ENCODE measurements around the gene LRRC56.

LRRC56 gene, protein sequence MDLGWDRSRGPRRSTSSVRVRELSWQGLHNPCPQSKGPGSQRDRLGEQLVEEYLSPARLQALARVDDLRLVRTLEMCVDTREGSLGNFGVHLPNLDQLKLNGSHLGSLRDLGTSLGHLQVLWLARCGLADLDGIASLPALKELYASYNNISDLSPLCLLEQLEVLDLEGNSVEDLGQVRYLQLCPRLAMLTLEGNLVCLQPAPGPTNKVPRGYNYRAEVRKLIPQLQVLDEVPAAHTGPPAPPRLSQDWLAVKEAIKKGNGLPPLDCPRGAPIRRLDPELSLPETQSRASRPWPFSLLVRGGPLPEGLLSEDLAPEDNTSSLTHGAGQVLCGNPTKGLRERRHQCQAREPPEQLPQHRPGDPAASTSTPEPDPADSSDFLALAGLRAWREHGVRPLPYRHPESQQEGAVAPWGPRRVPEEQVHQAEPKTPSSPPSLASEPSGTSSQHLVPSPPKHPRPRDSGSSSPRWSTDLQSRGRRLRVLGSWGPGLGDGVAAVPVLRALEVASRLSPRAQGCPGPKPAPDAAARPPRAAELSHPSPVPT

DNA sequence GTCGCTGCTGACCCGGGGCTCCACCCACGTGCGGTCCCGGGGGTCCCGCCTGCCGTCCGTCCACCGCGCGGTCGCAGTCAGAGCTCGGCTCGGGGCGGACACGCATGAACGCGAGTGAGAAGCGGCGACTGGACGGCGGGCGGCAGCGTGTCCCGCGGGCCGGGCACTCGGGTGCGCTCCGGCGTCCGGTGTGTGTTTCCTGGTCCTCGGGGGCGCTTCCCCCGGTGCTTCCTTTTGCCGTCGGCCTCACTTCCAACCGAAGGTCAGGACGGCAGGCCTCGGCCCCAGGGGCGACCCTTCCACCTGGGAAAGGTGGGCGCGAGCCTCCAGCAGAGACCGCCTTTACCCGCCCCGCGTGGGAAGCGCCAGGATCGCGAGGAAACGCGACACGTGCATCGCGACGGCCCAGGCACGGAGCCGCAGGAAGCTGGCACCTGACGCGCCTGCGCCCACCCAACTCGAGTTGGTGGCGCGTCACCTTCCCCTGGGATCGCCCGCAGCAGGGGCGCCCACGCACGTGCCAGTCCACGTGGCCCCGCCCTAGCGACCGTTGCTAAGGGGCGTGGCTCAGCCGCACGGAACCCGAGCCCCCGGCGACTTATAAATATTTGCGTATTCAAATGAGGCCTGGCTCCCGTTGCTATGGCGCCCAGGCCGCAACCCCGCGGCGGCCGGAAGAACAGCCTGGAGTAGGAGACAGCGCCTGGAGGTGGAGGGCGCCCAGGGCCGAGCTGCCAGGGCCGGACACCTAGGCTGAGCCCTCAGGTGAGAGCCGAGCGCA lies at the start of gene LRRC56:
Gene LRRC56, plus strand, starts transcription at position 687 of the 781 bp plus-strand sequence. CDS start 3,158 bp downstream, outside the sequence.
- peak; percentile 86 to 88 for DNase-seq (ENCODE audit: extremely low read depth in 1 of 2, low read depth in 1 of 2)

- DNase-seq (ENCODE audit: extremely low read depth in 1 of 2, low read depth in 1 of 2), result no peak
Observed at GRCh38 chr11:487571-488021, 49.7 kb upstream of the LRRC56 start.

DNA sequence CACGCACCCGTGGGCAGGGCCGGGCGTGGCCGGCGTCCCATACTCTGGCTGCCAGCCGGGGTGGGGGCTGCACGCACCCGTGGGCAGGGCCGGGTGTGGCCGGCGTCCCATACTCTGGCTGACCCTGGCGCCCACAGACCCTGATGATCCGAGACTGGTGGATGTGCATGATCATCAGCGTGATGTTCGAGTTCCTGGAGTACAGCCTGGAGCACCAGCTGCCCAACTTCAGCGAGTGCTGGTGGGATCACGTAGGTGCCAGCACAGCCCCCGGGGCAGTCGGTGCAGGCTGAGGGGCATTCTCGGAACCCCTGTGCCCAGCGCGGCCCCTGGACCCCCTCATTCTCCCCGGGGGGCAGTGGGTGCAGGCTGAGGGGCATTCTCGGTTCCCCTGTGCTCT lies 49.3 kb upstream of the LRRC56 start:
- DNase-seq (ENCODE audit: extremely low read depth in 1 of 2, low read depth in 1 of 2), result no peak

DNA sequence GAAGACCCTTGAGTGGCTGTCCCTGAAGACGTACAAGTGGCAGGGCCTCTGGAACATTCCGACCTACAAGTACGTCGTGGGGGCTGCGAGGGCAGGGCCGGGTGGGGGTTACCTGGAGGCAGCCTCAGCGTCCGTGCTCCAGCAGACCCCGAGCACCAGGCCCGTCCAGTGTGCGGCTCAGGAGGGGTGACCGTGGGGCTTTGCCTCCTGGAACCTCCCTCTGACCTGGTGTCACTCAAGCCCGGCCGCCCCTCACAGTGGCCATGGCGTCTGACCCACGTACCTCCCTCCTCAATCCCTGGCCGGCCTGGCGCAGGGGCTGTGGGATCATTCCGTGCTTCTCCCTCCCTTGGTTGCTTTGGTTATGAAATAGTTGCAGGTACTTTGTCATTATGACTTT lies 48.7 kb upstream of the LRRC56 start:
- DNase-seq (ENCODE audit: extremely low read depth in 1 of 2, low read depth in 1 of 2), result no peak

GRCh38 chr11:488992-489391 lies 48.3 kb upstream of the LRRC56 start:
- no peak for DNase-seq (ENCODE audit: extremely low read depth in 1 of 2, low read depth in 1 of 2)

DNA sequence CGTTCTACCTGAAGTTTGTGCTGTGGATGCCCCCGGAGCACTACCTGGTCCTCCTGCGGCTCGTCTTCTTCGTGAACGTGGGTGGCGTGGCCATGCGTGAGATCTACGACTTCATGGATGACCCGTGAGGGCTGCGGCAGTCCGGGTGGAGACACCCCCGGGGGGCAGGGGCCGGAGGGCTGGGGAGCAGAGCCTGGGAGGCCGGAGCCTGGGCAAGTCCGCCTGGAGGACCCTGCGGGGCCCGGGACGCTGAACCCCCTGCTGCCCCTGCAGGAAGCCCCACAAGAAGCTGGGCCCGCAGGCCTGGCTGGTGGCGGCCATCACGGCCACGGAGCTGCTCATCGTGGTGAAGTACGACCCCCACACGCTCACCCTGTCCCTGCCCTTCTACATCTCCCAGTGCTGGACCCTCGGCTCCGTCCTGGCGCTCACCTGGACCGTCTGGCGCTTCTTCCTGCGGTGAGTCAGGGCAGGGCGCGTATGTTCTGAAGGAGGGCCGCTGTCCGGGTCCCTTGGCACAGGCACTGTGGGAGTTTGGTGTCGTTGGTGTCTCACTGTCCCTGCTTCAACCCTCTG lies 47.6 kb upstream of the LRRC56 start:
- no peak for DNase-seq (ENCODE audit: extremely low read depth in 1 of 2, low read depth in 1 of 2)

- DNase-seq (ENCODE audit: extremely low read depth in 1 of 2, low read depth in 1 of 2), result no peak
Observed at GRCh38 chr11:490186-490929, 47.0 kb upstream of the LRRC56 start.

- DNase-seq (ENCODE audit: extremely low read depth in 1 of 2, low read depth in 1 of 2), result no peak
Observed at GRCh38 chr11:490930-491260, 46.4 kb upstream of the LRRC56 start.

- no peak for DNase-seq (ENCODE audit: extremely low read depth in 1 of 2, low read depth in 1 of 2)
Observed at GRCh38 chr11:491358-491757, 46.0 kb upstream of the LRRC56 start.

GRCh38 chr11:492427-493226 lies 44.7 kb upstream of the LRRC56 start:
- DNase-seq (ENCODE audit: extremely low read depth in 1 of 2, low read depth in 1 of 2), result no peak

DNA sequence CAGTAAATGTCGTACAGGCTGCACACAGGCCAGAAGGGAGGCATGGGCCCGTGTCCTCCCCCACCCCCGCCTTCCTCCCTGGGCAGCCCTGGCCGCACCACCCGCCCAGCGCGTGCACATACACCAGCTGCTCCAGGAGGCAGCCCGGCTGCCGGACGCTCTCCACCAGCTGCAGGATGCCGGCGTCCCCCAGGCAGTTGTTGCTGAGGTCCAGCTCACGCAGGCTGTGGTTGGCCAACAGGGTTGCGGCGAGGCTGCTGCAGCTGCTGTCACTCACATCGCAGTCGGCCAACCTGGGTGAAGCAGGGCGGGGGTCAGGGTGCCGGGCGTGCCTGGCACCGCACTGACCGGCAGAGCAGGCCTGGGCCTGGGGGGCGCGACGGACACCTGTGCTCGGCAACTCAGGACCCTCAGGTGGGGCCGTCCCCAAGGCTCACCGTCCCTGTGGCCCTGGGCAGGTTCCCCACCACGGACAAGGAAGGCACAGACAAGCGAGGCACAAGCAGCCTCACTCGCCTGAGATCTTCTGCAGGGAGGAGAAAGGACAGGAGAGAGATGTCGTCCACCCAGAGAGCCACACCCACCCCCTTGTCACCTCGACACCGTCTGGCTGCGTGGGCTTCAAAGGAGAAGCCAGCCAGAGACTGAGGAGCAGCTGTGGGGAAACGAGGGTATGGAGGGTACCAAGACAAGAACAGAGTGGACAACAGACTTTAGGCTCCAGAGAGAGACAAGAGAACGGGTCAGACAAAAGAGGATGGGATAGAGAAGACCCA lies 42.4 kb upstream of the LRRC56 start:
- no peak for DNase-seq (ENCODE audit: extremely low read depth in 1 of 2, low read depth in 1 of 2)

DNA sequence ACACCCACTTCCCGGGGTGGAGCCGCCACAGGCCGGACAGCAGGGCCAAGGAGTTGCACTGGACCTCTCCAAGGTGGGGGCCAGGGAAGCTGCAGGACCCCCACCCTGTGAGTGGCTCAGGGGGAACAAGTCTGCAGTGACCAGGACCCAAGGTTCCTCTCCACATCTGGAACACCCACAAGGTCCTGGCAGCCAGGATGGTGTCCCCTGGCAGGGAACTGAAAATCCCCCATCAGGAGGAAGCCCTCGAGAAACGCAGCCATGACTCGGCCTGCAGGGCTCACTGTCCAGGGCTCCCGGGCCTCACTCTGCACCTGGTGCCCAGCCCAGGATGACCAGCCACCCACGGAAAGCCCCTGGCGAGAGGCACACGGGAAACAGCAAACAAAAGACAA lies 41.8 kb upstream of the LRRC56 start:
- DNase-seq (ENCODE audit: extremely low read depth in 1 of 2, low read depth in 1 of 2), result no peak

- DNase-seq (ENCODE audit: extremely low read depth in 1 of 2, low read depth in 1 of 2), result no peak
Observed at GRCh38 chr11:496834-497564, 40.3 kb upstream of the LRRC56 start.

- no peak for DNase-seq (ENCODE audit: extremely low read depth in 1 of 2, low read depth in 1 of 2)
Observed at GRCh38 chr11:497565-498296, 39.6 kb upstream of the LRRC56 start.

- DNase-seq (ENCODE audit: extremely low read depth in 1 of 2, low read depth in 1 of 2), result no peak
Observed at GRCh38 chr11:498297-499181, 38.8 kb upstream of the LRRC56 start.

GRCh38 chr11:499201-500076 lies 37.9 kb upstream of the LRRC56 start:
- DNase-seq (ENCODE audit: extremely low read depth in 1 of 2, low read depth in 1 of 2), result no peak
